ENCODE measurements around the gene S100PBP. TPM values are rescaled to one million over a fixed set of nuclear protein-coding genes. Genes with fewer than 3 reads are reported as not detected.

Gene S100PBP
- total RNA-seq, 1 donor from 2014 or later: 66.1 TPM

DNA sequence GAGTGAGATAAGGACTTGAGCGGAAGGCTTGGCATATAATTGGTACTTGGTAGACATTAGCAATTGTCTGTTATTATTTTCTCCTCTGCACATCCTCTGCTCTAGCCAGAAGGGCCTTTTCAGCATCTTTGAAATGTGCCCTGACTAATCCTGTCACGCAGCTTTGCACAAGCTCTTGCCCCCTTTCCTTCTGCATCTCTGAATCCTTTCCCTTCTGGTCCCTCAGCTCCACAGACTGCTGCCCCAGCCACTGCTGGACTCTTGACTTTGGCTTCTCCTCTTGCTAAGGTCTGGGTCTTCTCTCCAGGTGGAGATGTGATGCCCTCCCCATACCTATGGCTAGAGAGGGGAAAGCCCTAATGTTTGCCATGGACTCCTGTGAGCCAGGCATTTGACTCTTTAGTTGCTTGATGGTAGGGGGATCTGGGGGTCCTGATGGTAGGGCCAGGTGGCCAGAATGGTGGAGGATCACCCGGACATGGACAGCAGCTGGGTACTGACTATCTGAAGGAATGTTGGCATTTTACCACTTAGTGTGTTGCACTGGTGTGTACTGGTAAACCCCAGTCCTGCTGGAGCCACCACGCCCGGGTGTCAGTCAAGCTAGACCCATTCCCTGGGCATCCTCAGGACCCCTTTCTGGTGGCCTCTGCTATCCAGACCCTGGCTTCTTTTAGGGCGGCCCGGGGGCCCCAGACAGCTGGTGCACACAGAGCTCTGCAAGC lies 73.2 kb downstream of the S100PBP start:
- Mint-ChIP-seq H3K27ac (no peak overlapping the region), H3K4me3 (ENCODE audit: low read depth) (no peak overlapping the region), H3K27me3 (peaks cover 69% of the 10 kb centered on the region), H3K4me1 (ENCODE audit: low read depth) (peaks cover 3% of the 10 kb centered on the region), H3K9me3 (ENCODE audit: low read depth) (no peaks in the 10 kb centered on the region), H3K36me3 (ENCODE audit: insufficient read depth) (no peaks in the 10 kb centered on the region)
- no peak for TF ChIP-seq CTCF (IDR thresholded peaks at IDR 0.05; ENCODE audit: unreplicated experiment)
- DNase-seq (ENCODE audit: low spot score, unreplicated experiment): no peak

DNA sequence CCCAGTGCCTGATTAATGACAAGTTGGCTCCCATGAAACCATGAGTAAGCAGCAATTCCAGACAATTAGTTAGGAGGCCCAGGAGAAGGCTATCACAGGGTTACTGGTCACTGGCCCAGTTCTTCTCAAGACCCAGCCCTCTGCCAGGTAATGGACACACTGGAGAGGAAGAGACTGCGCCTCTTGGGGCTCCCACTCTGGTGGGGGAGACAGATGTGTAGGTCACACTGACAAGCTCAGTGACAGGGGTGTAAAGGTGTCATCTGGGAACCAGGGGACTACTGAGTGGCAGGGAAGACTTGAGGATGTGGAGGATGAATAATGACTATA lies 73.8 kb downstream of the S100PBP start:
- H3K9me3 Mint-ChIP-seq (ENCODE audit: low read depth): no peaks in the 10 kb centered on the region
- no peak overlapping the region for H3K27ac Mint-ChIP-seq
- TF ChIP-seq CTCF (IDR thresholded peaks at IDR 0.05; ENCODE audit: unreplicated experiment): no peak
- no peak overlapping the region for H3K4me3 Mint-ChIP-seq (ENCODE audit: low read depth)
- H3K27me3 Mint-ChIP-seq: peaks cover 70% of the 10 kb centered on the region
- no peak for DNase-seq (ENCODE audit: low spot score, unreplicated experiment)
- no peaks in the 10 kb centered on the region for H3K36me3 Mint-ChIP-seq (ENCODE audit: insufficient read depth)
- peaks cover 3% of the 10 kb centered on the region for H3K4me1 Mint-ChIP-seq (ENCODE audit: low read depth)

DNA sequence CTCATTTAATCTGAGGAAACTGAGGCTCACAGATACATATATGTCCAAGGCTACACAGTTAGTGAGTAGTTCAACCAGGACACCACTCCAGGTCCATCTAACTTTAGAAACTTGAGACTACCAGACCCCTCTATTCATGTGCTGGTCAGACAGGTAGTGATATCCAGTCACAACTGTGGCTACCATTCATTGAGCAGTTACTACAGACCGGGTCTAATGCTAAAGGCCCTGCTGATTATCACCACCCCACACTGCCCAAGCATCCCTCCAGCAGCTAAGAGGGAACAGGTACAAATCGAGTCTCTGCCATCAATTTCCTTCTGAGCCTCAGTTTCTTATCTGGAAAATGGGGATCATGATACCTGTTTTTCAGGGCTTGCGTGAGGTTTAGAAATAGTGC lies 74.2 kb downstream of the S100PBP start:
- TF ChIP-seq CTCF (IDR thresholded peaks at IDR 0.05; ENCODE audit: unreplicated experiment): no peak
- Mint-ChIP-seq H3K9me3 (ENCODE audit: low read depth) (no peaks in the 10 kb centered on the region), H3K27ac (no peak overlapping the region), H3K4me3 (ENCODE audit: low read depth) (no peak overlapping the region), H3K27me3 (peaks cover 74% of the 10 kb centered on the region), H3K4me1 (ENCODE audit: low read depth) (peaks cover 3% of the 10 kb centered on the region), H3K36me3 (ENCODE audit: insufficient read depth) (no peaks in the 10 kb centered on the region)
- DNase-seq (ENCODE audit: low spot score, unreplicated experiment): no peak

- peak overlapping the region; percentile 40 for H3K4me3 Mint-ChIP-seq (ENCODE audit: low read depth)
- peak; percentile 89 for TF ChIP-seq CTCF (IDR thresholded peaks at IDR 0.05; ENCODE audit: unreplicated experiment)
These were observed 75.1 kb downstream of the S100PBP start for GRCh38 chr1:32892368-32893197.

DNA sequence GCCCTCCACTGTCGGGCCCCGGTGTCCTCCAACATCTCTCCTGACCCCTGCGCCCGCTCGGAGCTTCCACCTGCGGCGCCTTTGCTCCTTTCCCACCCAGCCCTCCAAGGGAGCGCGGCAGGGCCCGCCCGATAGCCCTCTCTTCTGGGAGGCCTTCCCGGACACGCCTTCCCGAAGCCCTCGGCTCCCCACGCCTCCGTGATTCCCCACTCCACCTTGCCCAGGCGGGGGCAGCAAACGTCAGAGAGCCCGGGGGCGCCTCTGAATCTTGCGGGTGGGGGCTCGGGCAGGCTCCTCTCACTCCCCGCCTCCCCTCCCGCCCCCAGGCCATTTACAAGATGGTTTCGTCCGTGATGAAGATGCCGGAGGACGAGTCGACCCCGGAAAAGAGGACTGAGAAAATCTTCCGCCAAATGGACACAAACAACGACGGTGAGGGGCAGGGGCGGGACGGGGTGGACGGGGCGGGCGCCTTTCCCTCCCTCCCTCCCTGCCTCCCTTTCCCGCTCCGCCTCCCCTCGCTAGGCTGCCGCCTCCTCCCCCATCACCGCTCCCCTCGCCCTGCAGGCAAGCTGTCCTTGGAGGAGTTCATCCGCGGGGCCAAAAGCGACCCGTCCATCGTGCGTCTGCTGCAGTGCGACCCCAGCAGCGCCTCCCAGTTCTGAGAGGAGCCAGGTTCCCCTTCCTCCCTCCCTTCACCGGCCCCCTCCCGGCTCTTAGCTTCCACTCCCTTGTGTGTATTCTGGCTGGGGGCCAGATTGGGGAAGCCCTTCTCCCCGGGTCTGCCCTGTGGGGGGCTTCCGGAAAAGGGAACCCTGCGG lies 76.0 kb downstream of the S100PBP start:
- TF ChIP-seq CTCF (IDR thresholded peaks at IDR 0.05; ENCODE audit: unreplicated experiment): peak; percentile 36
- no peaks in the 10 kb centered on the region for H3K9me3 Mint-ChIP-seq (ENCODE audit: low read depth)
- no peak for DNase-seq (ENCODE audit: low spot score, unreplicated experiment)
- H3K36me3 Mint-ChIP-seq (ENCODE audit: insufficient read depth): no peaks in the 10 kb centered on the region
- peak overlapping the region; percentile 59 for H3K4me3 Mint-ChIP-seq (ENCODE audit: low read depth)
- H3K27me3 Mint-ChIP-seq: peaks cover 66% of the 10 kb centered on the region
- H3K4me1 Mint-ChIP-seq (ENCODE audit: low read depth): peaks cover 3% of the 10 kb centered on the region
- no peak overlapping the region for H3K27ac Mint-ChIP-seq

More at GRCh38 chr1:32892368-32893197, 75.1 kb downstream of the S100PBP start:
- Mint-ChIP-seq H3K27ac (no peak overlapping the region), H3K36me3 (ENCODE audit: insufficient read depth) (no peaks in the 10 kb centered on the region), H3K4me1 (ENCODE audit: low read depth) (peaks cover 3% of the 10 kb centered on the region), H3K9me3 (ENCODE audit: low read depth) (no peaks in the 10 kb centered on the region), H3K27me3 (peaks cover 72% of the 10 kb centered on the region)
- DNase-seq (ENCODE audit: low spot score, unreplicated experiment): peak; percentile 39
